Immature natural killer cell (primary cell): ENCODE measurements around the gene PLA2G1B. TPM values are rescaled to one million over a fixed set of nuclear protein-coding genes. Genes with fewer than 3 reads are reported as not detected.

Source experiments
- DNase-seq, 3 donors: peaks; one replicate each; pipeline ENCODE4 v3.0.0; 2022; ENCODE audit warnings: mixed read lengths in 1 of 3
- H3K27ac Mint-ChIP-seq, 6 donors: one replicate each; pipeline ENCODE4 v1.8.0; 2020; ENCODE audit warnings: mixed read lengths in 6 of 6, mild to moderate bottlenecking in 5 of 6, inconsistent platforms in 4 of 6, moderate library complexity in 3 of 6
- H3K27me3 Mint-ChIP-seq, 3 donors: one replicate each; pipeline ENCODE4 v1.8.0; 2020 to 2021; ENCODE audit warnings: low read depth in 3 of 3, mild to moderate bottlenecking in 3 of 3, mixed read lengths in 3 of 3, moderate library complexity in 3 of 3, inconsistent platforms in 1 of 3
- H3K36me3 Mint-ChIP-seq, 3 donors: one replicate each; pipeline ENCODE4 v1.8.0; 2020; ENCODE audit warnings: mixed read lengths in 3 of 3, inconsistent platforms in 2 of 3, mild to moderate bottlenecking in 2 of 3
- H3K4me1 Mint-ChIP-seq, 2 donors: one replicate each; pipeline ENCODE4 v1.8.0; 2020; ENCODE audit warnings: inconsistent platforms in 2 of 2, mild to moderate bottlenecking in 2 of 2, mixed read lengths in 2 of 2, moderate library complexity in 1 of 2
- H3K4me3 Mint-ChIP-seq, 5 donors: one replicate each; pipeline ENCODE4 v1.8.0; 2020; ENCODE audit warnings: mild to moderate bottlenecking in 5 of 5, mixed read lengths in 5 of 5, inconsistent platforms in 3 of 5, moderate library complexity in 3 of 5
- H3K9me3 Mint-ChIP-seq, 6 donors: one replicate each; pipeline ENCODE4 v1.8.0; 2020; ENCODE audit warnings: mild to moderate bottlenecking in 6 of 6, mixed read lengths in 6 of 6, inconsistent platforms in 4 of 6, moderate library complexity in 3 of 6
- polyA plus RNA-seq, 3 donors: library from polyadenylated mRNA; unstranded; fragments of 300-500 nt; fragmentation: Illumina TruSeq; gene quantifications; one replicate each; pipeline ENCODE4 v1.2.3, GENCODE V29; 2021

Gene PLA2G1B
- polyA plus RNA-seq, 3 donors from 2014 or later, result 0.76 TPM; not detected in 2

DNA sequence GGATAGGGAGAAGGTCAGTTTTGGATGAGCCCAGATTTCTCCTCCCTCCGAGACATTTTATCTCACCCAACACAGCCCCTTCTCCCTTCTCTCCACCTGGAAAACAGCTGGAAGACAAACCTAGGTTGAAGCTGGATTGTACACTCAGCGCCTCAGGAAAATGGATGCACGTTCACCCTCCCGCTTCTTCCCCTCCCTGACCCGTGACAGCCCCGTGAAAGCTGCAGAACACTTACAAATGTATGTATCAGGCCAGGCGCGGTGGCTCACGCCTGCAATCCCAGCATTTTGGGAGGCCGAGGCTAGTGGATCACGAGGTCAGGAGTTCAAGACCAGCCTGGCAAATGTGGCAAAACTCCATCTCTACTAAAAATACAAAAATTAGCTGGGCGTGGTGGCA is 40.1 kb downstream of the PLA2G1B start:
- no peak for DNase-seq
- H3K27ac Mint-ChIP-seq, result no peak overlapping the region
- H3K27me3 Mint-ChIP-seq, result peaks cover 0 to 3% (median 2%) of the 10 kb centered on the region in 3 donors
- H3K4me1 Mint-ChIP-seq, result peaks cover 0 to 8% of the 10 kb centered on the region in 2 donors
- no peaks in the 10 kb centered on the region for H3K9me3 Mint-ChIP-seq
- no peaks in the 10 kb centered on the region for H3K36me3 Mint-ChIP-seq
- no peak overlapping the region for H3K4me3 Mint-ChIP-seq

DNA sequence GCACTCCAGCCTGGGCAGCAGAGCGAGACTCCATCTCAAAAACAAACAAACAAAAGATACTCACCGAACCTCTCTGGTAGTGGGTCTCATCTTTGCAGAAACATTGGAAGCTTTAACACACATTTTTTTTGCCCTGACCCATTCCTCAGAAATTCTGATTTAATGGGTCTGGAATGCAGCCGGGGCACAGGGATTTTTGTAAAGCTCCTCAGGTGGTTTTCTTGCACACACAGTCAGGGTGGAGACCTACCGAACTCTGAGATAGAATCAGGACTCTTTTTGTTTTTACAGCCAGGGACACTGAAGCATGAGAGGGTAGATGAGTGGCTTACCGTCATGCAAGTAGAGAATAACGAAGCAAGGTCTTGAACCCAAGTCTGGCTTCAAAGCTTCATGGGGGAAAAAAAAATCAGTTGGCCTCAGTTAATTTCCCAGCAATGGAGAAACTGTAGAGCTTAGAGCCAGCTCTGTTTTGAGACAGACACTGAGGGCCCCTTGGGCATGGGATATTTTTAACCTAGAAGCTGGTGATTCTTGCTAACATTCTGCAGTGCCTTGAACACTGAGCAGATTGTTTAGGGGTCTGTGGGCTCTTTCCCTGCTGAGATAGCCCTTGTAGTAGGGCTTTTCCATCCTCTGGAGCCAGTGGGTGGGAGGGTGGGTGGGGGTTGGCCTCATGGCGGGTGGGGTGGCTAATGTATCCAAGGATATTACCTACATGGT is 40.6 kb downstream of the PLA2G1B start:
- no peak for DNase-seq
- no peaks in the 10 kb centered on the region for H3K9me3 Mint-ChIP-seq
- peaks cover 0 to 3% (median 2%) of the 10 kb centered on the region in 3 donors for H3K27me3 Mint-ChIP-seq
- H3K4me3 Mint-ChIP-seq, result no peak overlapping the region
- peak overlapping the region in 1 of 6 donors; percentile 64 for H3K27ac Mint-ChIP-seq
- peaks cover 0 to 8% of the 10 kb centered on the region in 2 donors for H3K4me1 Mint-ChIP-seq
- H3K36me3 Mint-ChIP-seq, result no peaks in the 10 kb centered on the region

DNA sequence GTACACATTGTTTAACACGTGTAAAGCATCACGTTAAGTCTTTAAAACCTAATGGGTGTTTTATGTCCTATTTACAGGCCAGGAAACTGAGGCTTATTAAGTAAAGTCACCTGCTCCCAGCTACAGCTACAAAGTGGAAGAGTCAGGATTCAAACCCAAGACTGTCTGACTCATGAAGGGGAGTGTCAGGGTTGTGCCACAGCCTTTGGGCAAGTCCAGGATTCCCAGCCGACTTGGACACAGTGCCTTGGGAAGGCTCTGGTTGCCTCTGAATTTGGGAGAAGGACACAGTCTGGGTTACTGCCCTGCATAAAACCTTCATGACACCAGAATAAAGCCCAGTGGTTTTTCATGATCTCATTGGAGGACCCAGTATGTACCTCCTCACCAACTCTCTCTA is 43.2 kb downstream of the PLA2G1B start:
- Mint-ChIP-seq H3K27ac (no peak overlapping the region), H3K36me3 (no peaks in the 10 kb centered on the region), H3K27me3 (no peaks in the 10 kb centered on the region), H3K9me3 (no peaks in the 10 kb centered on the region), H3K4me3 (no peak overlapping the region), H3K4me1 (peaks cover 0 to 1% of the 10 kb centered on the region in 2 donors)
- no peak for DNase-seq

DNA sequence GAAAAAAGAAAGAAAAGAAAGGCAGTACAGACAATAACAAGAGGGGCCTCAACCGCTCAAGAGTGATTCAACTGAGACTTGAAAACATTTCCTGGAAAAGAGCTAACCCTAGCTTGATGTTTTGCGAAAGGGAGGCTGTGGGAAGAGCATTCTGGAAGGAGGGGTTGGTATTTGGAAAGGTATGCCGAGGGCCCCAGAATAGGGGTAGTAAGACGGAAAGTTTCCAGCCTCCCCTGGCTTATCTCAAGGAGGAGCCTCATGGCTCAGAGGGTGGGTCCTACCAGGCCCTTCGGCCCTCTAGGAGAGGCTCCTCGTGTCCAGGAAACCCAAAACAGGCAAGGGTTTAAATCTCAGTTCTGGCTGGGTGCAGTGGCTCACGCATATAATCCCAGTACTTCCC is 44.3 kb downstream of the PLA2G1B start:
- H3K27me3 Mint-ChIP-seq, result no peaks in the 10 kb centered on the region
- H3K36me3 Mint-ChIP-seq, result no peaks in the 10 kb centered on the region
- H3K4me3 Mint-ChIP-seq, result no peak overlapping the region
- no peaks in the 10 kb centered on the region for H3K9me3 Mint-ChIP-seq
- H3K4me1 Mint-ChIP-seq, result peaks cover 0 to 1% of the 10 kb centered on the region in 2 donors
- no peak overlapping the region for H3K27ac Mint-ChIP-seq
- no peak for DNase-seq

DNA sequence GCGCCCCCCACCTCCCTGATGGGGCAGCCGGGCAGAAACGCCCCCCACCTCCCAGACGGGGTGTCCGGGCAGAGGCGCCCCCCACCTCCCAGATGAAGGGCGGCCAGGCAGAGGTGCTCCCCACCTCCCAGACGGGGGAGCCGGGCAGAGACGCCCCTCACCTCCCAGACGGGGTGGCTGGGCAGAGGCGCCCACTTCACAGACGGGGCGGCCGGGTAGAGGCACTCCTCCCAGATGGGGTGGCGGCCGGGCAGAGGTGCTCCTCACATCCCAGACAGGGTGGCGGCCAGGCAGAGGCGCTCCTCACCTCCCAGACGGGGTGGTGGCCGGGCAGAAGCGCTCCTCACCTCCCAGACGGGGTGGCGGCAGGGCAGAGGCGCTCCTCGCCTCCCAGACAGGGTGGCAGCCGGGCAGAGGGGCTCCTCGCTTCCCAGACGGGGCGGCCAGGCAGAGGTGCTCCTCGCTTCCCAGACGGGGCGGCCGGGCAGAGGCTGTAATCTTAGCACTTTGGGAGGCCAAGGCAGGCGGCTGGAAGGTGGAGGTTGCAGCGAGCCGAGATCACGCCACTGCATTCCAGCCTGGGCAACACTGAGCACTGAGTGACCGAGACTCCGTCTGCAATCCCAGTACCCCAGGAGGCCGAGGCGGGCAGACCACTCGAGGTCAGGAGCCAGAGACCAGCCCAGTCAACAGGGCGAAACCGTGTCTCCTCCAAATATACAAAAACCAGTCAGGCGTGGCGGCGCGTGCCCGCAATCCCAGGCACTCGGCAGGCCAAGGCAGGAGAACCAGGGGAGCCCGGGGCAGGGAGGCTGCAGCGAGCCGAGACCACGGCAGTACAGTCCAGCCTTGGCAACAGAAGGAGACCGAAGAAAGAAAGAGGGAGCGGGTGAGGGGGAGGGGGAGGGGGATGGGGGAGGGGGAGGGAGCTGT is 49.2 kb downstream of the PLA2G1B start:
- peaks cover 0 to 3% (median 2%) of the 10 kb centered on the region in 3 donors for H3K27me3 Mint-ChIP-seq
- no peaks in the 10 kb centered on the region for H3K4me1 Mint-ChIP-seq
- H3K4me3 Mint-ChIP-seq, result no peak overlapping the region
- H3K27ac Mint-ChIP-seq, result no peak overlapping the region
- no peak for DNase-seq
- no peaks in the 10 kb centered on the region for H3K36me3 Mint-ChIP-seq
- H3K9me3 Mint-ChIP-seq, result no peaks in the 10 kb centered on the region

DNA sequence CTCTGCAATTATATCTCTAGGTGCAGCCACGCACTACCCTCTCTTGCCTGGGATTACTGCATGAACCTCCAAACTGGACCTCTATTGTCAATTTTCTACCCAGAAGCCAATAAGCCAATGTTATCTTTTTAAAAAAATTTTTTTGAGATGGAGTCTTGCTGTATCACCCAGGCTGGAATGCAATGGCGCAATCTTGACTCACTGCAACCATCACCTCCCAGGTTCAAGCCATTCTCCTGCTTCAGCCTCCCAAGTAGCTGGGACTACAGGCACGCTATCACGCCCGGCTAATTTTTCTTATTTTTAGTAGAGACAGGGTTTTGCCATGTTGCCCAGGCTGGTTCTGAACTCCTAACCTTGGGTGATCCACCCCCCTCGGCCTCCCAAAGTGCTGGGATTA is 50.8 kb downstream of the PLA2G1B start:
- Mint-ChIP-seq H3K36me3 (no peaks in the 10 kb centered on the region), H3K27me3 (peaks cover 0 to 3% (median 2%) of the 10 kb centered on the region in 3 donors), H3K9me3 (no peaks in the 10 kb centered on the region), H3K27ac (no peak overlapping the region), H3K4me1 (no peaks in the 10 kb centered on the region), H3K4me3 (no peak overlapping the region)
- no peak for DNase-seq

Other genes starting within 250 kb of the PLA2G1B start
- gene RAB35, start 211.0 kb downstream of the PLA2G1B start, polyA plus RNA-seq, result 10 to 100 TPM; 16.3 to 34.9 (median 26.3) TPM
- 10 to 100 TPM in 2 of 3 donors, 1 to 10 TPM in 1; 9.7 to 26.4 (median 11.3) TPM for gene GCN1, start 133.1 kb downstream of the PLA2G1B start, polyA plus RNA-seq
- gene RPLP0, start 126.7 kb downstream of the PLA2G1B start, polyA plus RNA-seq, result 1,000 to 10,000 TPM in 1 of 3 donors, 100 to 1,000 TPM in 2; 528 to 1,271 (median 768) TPM
- gene PXN, start 62.0 kb downstream of the PLA2G1B start, polyA plus RNA-seq, result 100 to 1,000 TPM; 132 to 310 (median 240) TPM
- gene RNU4-2, start 35.9 kb downstream of the PLA2G1B start, polyA plus RNA-seq, result 10 to 100 TPM in 1 of 3 donors, not detected in 2; 70.0 TPM
- not detected for gene RNU4-1, start 34.5 kb downstream of the PLA2G1B start, polyA plus RNA-seq
- gene SIRT4, start 25.5 kb downstream of the PLA2G1B start, polyA plus RNA-seq, result 1 to 10 TPM in 2 of 3 donors, not detected in 1; 1.5 to 1.9 TPM
- not detected for gene MSI1, start 41.4 kb upstream of the PLA2G1B start, polyA plus RNA-seq
- gene COX6A1, start 110.3 kb upstream of the PLA2G1B start, polyA plus RNA-seq, result 1,000 to 10,000 TPM in 2 of 3 donors, 100 to 1,000 TPM in 1; 859 to 1,309 (median 1,192) TPM
- gene TRIAP1, start 118.6 kb upstream of the PLA2G1B start, polyA plus RNA-seq, result 10 to 100 TPM; 66.4 to 76.8 (median 69.2) TPM
- 10 to 100 TPM in 2 of 3 donors, 1 to 10 TPM in 1; 8.3 to 26.7 (median 23.3) TPM for gene GATC, start 118.7 kb upstream of the PLA2G1B start, polyA plus RNA-seq
- 100 to 1,000 TPM; 221 to 292 (median 271) TPM for gene SRSF9, start 142.0 kb upstream of the PLA2G1B start, polyA plus RNA-seq
- gene DYNLL1, start 168.3 kb upstream of the PLA2G1B start, polyA plus RNA-seq, result 100 to 1,000 TPM; 399 to 508 (median 457) TPM
- gene COQ5, start 201.4 kb upstream of the PLA2G1B start, polyA plus RNA-seq, result 10 to 100 TPM; 39.7 to 51.8 (median 49.6) TPM
- gene RNF10, start 206.6 kb upstream of the PLA2G1B start, polyA plus RNA-seq, result 100 to 1,000 TPM in 1 of 3 donors, 10 to 100 TPM in 2; 60.3 to 154 (median 66.5) TPM